Gastroesophageal sphincter (tissue), 4 donors: ENCODE results near the gene GARIN5B. TPM values are rescaled to one million over a fixed set of nuclear protein-coding genes. Genes with fewer than 3 reads are reported as not detected.

ENCODE experiments used
- ATAC-seq: fragments of 150-250 bp; one replicate; pipeline ENCODE4 v1.9.1; 2016; ENCODE audit warnings: mild to moderate bottlenecking, moderate library complexity
- H3K27ac ChIP-seq, 4 donors: fragments of 200-600 bp; sonication (generic) in 3 of 4; 1 replicate in 3 of 4; 2 replicates in 1 of 4; pipeline ENCODE4 v1.5.1; 2016 to 2019
- H3K27me3 ChIP-seq: fragments of 200-600 bp; sonication (generic); one replicate; pipeline ENCODE4 v1.5.1; 2019
- H3K36me3 ChIP-seq, 2 donors: fragments of 200-600 bp; sonication (generic); one replicate each; pipeline ENCODE4 v1.5.1; 2019; ENCODE audit warnings: control low read depth in 1 of 2
- H3K4me1 ChIP-seq, 3 donors: fragments of 200-600 bp; sonication (generic); 1 replicate in 2 of 3; 2 replicates in 1 of 3; pipeline ENCODE4 v1.5.1; 2016 to 2019; ENCODE audit warnings: control low read depth in 2 of 3
- H3K4me3 ChIP-seq, 2 donors: fragments of 200-600 bp; sonication (generic); one replicate each; pipeline ENCODE4 v1.5.1; 2019; ENCODE audit warnings: mild to moderate bottlenecking in 1 of 2, moderate library complexity in 1 of 2
- H3K9me3 ChIP-seq, 3 donors: fragments of 200-600 bp; sonication (generic); one replicate each; pipeline ENCODE4 v1.5.1; 2017 to 2019; ENCODE audit warnings: control low read depth in 2 of 3
- EP300 ChIP-seq: sonication (generic); formaldehyde crosslinking; IDR thresholded peaks from one replicate; pipeline ENCODE4 v1.6.1; 2017; ENCODE audit warnings: antibody characterized with exemption, mild to moderate bottlenecking
- POLR2A ChIP-seq, 2 donors: fragments of 450-650 bp; IDR thresholded peaks; one replicate each; pipeline ENCODE4 v1.6.1; 2017; ENCODE audit warnings: antibody characterized with exemption in 2 of 2, mild to moderate bottlenecking in 2 of 2, moderate library complexity in 1 of 2
- POLR2AphosphoS5 ChIP-seq: sonication (generic); formaldehyde crosslinking; IDR thresholded peaks from one replicate; pipeline ENCODE4 v1.6.1; 2017; ENCODE audit warnings: antibody characterized with exemption
- WGBS, 2 donors: methylation state at CpG; one replicate each; pipeline ENCODE4 v1.1.5; 2018; ENCODE audit warnings: low coverage in 1 of 2; 5-methylcytosine and 5-hydroxymethylcytosine counted together
- total RNA-seq, 4 donors: library from RNA; depleted of rRNA; stranded (reverse); fragments of >200 nt; gene quantifications; one replicate each; pipeline ENCODE4 v1.1.0, GENCODE V29; 2016
- TF ChIP-seq, protein P1 (sequence below), 4 experiments: fragments of 200-600 bp in 2 of 4; fragments of 450-650 bp in 2 of 4; sonication (generic) in 1 of 4; IDR thresholded peaks; one replicate each; pipeline ENCODE4 v1.5.1; 2017 to 2019; ENCODE audit warnings: antibody characterized with exemption in 4 of 4, mild to moderate bottlenecking in 2 of 4, moderate library complexity in 2 of 4

The GARIN5B gene
- total RNA-seq, 4 donors from 2014 or later = not detected

DNA sequence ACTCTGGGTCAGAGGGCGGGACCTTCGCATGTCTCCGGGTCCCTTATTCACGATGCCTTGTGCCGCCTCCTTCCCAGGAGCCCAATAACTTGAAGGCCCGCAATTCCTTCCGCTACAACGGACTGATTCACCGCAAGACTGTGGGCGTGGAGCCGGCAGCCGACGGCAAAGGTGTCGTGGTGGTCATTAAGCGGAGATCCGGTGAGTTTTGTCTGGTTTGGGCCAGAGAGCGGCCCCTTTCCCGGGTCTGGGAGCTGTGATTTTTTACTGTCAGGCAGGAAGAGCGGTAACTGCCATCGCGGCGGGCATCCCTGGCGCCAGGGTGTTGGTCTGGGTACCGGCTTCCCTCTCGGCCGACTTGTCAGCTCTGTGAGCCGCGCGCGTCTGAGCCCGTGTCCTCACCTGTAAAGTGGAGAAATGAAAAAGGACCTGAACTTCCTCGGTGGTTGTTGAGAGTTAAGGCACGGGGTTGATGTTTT is 23.5 kb upstream of the GARIN5B start:
- Histone ChIP-seq H3K9me3 (no peaks in the 10 kb centered on the region), H3K4me3 (peak overlapping the region; percentile 76 to 79), H3K27ac (peak overlapping the region; percentile 65 to 98 (median 92))

DNA sequence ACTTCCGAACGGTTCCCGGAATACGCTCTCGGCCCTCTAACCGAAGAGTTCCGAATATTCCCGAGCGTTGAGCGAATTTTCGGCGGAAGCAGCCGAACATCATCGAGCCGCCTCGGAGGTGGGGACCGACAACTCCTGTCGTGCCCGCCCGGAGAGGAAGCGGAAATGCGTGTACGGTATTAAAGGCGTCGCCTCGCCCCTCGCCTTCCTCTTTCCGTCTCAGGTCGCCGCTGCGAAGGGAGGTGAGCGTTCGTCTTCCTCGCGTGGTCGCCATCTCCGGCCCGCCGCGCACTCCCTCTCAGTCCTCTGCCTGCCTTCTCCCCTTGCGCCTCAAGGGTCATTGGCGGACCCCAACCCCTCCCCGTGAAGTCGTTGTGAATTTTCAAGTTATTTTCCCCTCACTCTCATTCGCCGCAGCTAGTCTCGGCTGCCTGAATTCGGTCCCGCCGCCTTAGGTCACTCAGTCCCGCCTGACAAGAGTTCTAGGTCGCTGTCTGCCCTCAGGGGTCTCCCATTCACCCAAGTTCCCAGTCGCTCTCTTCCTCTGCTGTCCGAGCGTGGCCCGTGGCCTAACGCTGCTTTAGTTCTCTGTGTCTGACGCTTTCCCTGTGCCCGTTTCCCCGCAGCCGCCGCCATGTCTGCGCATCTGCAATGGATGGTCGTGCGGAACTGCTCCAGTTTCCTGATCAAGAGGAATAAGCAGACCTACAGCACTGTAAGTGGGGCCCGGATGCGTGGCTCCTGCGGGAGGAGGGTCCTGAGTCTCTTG is 22.8 kb upstream of the GARIN5B start, which contains the start of gene RPL28:
RPL28 (plus strand) TSS at position 209 of the 769 bp plus-strand sequence; CDS start at position 635, 426 bp downstream.
- no peaks in the 10 kb centered on the region for H3K27me3 ChIP-seq
- peaks cover 0 to 68% (median 44%) of the 10 kb centered on the region in 3 donors for H3K4me1 ChIP-seq
- peaks cover 0 to 38% of the 10 kb centered on the region in 2 donors for H3K36me3 ChIP-seq
- H3K9me3 ChIP-seq = no peaks in the 10 kb centered on the region
- TF ChIP-seq, protein P1, sequence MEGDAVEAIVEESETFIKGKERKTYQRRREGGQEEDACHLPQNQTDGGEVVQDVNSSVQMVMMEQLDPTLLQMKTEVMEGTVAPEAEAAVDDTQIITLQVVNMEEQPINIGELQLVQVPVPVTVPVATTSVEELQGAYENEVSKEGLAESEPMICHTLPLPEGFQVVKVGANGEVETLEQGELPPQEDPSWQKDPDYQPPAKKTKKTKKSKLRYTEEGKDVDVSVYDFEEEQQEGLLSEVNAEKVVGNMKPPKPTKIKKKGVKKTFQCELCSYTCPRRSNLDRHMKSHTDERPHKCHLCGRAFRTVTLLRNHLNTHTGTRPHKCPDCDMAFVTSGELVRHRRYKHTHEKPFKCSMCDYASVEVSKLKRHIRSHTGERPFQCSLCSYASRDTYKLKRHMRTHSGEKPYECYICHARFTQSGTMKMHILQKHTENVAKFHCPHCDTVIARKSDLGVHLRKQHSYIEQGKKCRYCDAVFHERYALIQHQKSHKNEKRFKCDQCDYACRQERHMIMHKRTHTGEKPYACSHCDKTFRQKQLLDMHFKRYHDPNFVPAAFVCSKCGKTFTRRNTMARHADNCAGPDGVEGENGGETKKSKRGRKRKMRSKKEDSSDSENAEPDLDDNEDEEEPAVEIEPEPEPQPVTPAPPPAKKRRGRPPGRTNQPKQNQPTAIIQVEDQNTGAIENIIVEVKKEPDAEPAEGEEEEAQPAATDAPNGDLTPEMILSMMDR (IDR thresholded peaks at IDR 0.05) = peak in 2 of 4 experiments; percentile 9 to 23
- TF ChIP-seq EP300 (no peak), POLR2AphosphoS5 (peak; percentile 100), POLR2A (IDR thresholded peaks at IDR 0.05) (peak; percentile 99)
- ATAC-seq = peak; percentile 92
- H3K27ac ChIP-seq = peak within 1 kb of the TSS; percentile 74 to 98 (median 92)
- WGBS, 2 donors = 0% methylated on average over 35 of the region's 68 CpGs; no CpG with 5 or more reads in 1 of the 2 donors
- H3K4me3 ChIP-seq = peak within 1 kb of the TSS; percentile 76 to 79

More for the DNA sequence above, 23.5 kb upstream of the GARIN5B start:
- peaks cover 0 to 44% of the 10 kb centered on the region in 2 donors for H3K36me3 ChIP-seq
- peaks cover 0 to 74% (median 44%) of the 10 kb centered on the region in 3 donors for H3K4me1 ChIP-seq
- no peaks in the 10 kb centered on the region for H3K27me3 ChIP-seq
- TF ChIP-seq POLR2A (IDR thresholded peaks at IDR 0.05) = no peak
- no peak for TF ChIP-seq POLR2AphosphoS5
- TF ChIP-seq EP300 = no peak
- TF ChIP-seq, protein P1 (IDR thresholded peaks at IDR 0.05) = no peak
- no CpG with 5 or more reads among the region's 33 CpGs for WGBS, 2 donors
- no peak for ATAC-seq

DNA sequence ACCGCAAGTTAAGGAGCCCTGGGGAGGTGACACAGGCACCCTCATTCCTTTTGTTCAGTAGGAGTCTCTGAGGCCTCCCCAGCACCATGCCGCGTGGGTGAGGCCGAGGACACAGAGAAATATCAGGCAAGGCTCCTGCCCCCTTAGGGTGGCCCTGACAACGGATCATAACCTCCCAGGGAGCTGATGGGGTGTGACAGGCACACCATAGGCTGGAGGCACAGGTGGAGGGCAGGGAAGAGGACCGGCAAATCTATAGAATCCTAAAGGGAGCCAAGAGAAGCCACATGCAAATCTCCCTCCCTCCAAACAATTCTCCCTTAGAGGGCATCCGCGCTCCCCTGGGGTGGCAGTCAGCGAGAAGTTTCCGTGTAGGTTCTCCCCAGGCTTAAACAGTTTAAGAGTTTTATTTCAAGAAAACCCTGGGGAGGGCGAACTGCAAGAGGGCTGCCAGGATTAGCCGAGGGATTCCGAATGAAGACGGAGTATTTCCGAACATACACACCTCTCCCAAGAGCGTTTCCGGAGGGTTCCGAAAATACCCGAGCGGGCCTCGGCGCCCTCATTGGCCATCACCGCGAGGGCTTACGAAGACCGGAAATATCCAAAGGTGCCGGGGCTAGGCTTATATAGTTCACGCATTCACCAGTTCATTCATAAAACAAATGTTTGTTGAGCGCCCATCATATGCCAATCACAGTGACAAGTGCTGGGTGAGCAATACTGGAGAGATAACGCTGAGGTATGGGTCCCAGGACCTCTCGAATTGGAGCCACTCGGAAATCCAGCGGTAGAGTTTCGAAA is 22.1 kb upstream of the GARIN5B start:
- Histone ChIP-seq H3K36me3 (peaks cover 0 to 31% of the 10 kb centered on the region in 2 donors), H3K4me3 (peak overlapping the region; percentile 27 to 79), H3K9me3 (no peaks in the 10 kb centered on the region), H3K27me3 (no peaks in the 10 kb centered on the region), H3K27ac (peak overlapping the region; percentile 74 to 98 (median 92)), H3K4me1 (peaks cover 0 to 60% (median 44%) of the 10 kb centered on the region in 3 donors)
- peak; percentile 91 for ATAC-seq
- 0 to 43% methylated on average over 5 to 10 of the region's 34 CpGs for WGBS, 2 donors
- TF ChIP-seq EP300 = no peak
- no peak for TF ChIP-seq POLR2AphosphoS5
- no peak for TF ChIP-seq POLR2A (IDR thresholded peaks at IDR 0.05)
- TF ChIP-seq, protein P1 (IDR thresholded peaks at IDR 0.05) = no peak

DNA sequence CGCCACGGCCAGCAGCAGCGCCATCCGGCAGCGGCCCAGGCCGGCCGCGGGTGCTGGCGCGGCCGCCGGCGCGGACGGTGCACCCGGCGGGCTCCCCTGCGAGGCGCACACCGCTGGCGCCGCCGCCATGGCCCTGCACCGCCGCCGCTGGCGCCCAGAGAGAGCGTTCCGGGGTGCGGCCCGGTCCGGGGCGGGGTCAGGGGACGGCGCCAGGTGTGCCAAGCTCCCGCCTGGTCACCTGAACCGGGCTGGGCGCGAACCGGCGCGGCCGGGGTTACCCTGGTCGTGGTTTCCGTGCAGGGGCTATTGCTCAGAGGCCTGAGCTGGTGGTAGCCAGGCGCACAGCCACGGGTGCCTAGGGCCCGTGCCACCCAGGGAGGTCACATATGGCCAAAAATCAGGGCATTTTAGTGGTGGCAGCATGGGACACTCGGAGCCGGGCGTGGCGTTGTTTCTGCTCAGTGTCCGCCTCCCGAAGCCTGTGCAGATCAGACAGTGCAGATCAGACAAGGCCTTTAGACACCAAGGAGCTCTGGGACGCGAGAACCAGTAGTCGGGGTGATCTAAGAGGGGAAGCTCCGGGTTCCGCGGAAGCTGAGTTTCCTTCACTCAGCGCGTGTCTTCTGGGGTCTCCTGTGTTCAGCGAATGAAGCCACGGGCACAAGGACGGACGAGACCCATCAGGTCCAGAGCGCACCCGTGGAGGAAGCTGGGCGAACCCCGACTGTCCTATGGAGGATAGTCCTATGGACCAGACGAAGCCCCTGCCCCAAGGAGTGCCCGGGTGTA is 21.3 kb upstream of the GARIN5B start, which contains the start of gene TMEM238:
TMEM238 (minus strand) TSS at position 162 of the 789 bp plus-strand sequence; CDS start at position 129, 33 bp downstream.
- TF ChIP-seq EP300 (no peak), POLR2A (IDR thresholded peaks at IDR 0.05) (peak in 1 of 2 donors; percentile 11)
- Histone ChIP-seq H3K27ac (peak within 1 kb of the TSS; percentile 74 to 98 (median 92)), H3K4me3 (peak within 1 kb of the TSS; percentile 27 to 79), H3K36me3 (peaks cover 0 to 23% of the 10 kb centered on the region in 2 donors), H3K4me1 (peaks cover 0 to 52% (median 41%) of the 10 kb centered on the region in 3 donors), H3K9me3 (no peaks in the 10 kb centered on the region), H3K27me3 (no peaks in the 10 kb centered on the region)
- 64% methylated on average over 5 of the region's 72 CpGs; no CpG with 5 or more reads in 1 of the 2 donors for WGBS, 2 donors
- no peak for ATAC-seq
